ENCODE measurements around the gene DYSF.

GRCh38 chr2:71720283-71720560 lies 266.9 kb downstream of the DYSF start:
- TF ChIP-seq GATA2 (IDR thresholded peaks at IDR 0.05; ENCODE audit: low read depth, low read length) (no peak), GATA3 (IDR thresholded peaks at IDR 0.05; ENCODE audit: low read depth, low read length) (no peak)

All from SH-SY5Y (cell line).